NB4 (cell line): ENCODE data around the gene TNRC18.

Experiments
- POLR2A ChIP-seq: IDR thresholded peaks from 2 replicates; pipeline ENCODE4 v1.6.1; 2011; ENCODE audit warnings: mild to moderate bottlenecking; ENCODE audit not compliant: insufficient read length; ENCODE audit errors: extremely low read depth
- TF ChIP-seq, protein P1 (sequence below): IDR thresholded peaks from one replicate; pipeline ENCODE4 v1.5.1; 2012; ENCODE audit warnings: low read depth, low read length

DNA sequence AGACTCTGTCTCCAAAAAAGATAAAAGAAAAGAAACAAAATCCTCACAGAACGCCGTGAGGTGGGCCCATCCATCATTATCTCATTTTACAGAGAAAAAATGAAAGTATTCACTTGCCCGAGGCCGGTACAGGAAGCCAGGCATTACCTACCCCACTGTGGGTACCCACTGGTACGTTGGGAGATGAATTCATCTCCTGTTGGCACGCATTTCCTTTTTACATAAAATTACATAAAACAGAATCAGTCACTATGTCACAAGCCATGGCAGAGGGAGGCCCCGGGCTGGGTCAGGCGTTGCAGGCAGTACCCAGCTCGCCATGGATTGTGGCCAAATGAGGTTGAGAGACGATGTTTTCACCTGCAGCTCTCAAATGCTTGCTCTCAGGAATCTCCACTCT lies 38.6 kb upstream of the TNRC18 start:
- TF ChIP-seq, protein P1, sequence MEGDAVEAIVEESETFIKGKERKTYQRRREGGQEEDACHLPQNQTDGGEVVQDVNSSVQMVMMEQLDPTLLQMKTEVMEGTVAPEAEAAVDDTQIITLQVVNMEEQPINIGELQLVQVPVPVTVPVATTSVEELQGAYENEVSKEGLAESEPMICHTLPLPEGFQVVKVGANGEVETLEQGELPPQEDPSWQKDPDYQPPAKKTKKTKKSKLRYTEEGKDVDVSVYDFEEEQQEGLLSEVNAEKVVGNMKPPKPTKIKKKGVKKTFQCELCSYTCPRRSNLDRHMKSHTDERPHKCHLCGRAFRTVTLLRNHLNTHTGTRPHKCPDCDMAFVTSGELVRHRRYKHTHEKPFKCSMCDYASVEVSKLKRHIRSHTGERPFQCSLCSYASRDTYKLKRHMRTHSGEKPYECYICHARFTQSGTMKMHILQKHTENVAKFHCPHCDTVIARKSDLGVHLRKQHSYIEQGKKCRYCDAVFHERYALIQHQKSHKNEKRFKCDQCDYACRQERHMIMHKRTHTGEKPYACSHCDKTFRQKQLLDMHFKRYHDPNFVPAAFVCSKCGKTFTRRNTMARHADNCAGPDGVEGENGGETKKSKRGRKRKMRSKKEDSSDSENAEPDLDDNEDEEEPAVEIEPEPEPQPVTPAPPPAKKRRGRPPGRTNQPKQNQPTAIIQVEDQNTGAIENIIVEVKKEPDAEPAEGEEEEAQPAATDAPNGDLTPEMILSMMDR = no peak
- TF ChIP-seq POLR2A = no peak
